ENCODE results near the gene ASH1L.

- no peak for TF ChIP-seq EZH2 (IDR thresholded peaks at IDR 0.05; ENCODE audit: low read depth)
- TF ChIP-seq CTCF (conservative IDR thresholded peaks at IDR 0.05) = no peak
Observed at GRCh38 chr1:155300553-155301329, 261.9 kb downstream of the ASH1L start.

All from PC-9 (cell line).